OCI-LY3 (cell line): ENCODE results near the gene DDX19B.
"Not testable (repeated sequence)": the region's sequence is repeated elsewhere in the genome, so short reads cannot be mapped to it uniquely, and the experiment has no call there.

ENCODE experiments used
- H2AFZ ChIP-seq: fragments of 200-600, 300-600 bp; shearing (Covaris generic); 2 replicates; pipeline ENCODE4 v1.6.0; 2014; ENCODE audit warnings: antibody characterized with exemption, low read depth, low read length
- H3K27ac ChIP-seq: fragments of 200-600, 300-600 bp; sonication (generic); 2 replicates; pipeline ENCODE4 v1.5.1; 2014; ENCODE audit warnings: mild to moderate bottlenecking, low read length, moderate library complexity, mixed read lengths
- H3K27me3 ChIP-seq: fragments of 200-600, 300-600 bp; sonication (generic); 2 replicates; pipeline ENCODE4 v1.6.1; 2014; ENCODE audit warnings: low read depth, low read length, mixed read lengths
- H3K36me3 ChIP-seq: fragments of 200-600, 300-600 bp; sonication (generic); replicated peaks from 2 replicates; pipeline ENCODE3; 2014; ENCODE audit warnings: low read depth, low read length, mixed read lengths
- H3K4me1 ChIP-seq: fragments of 300-600, 200-600 bp; sonication (generic); 2 replicates; pipeline ENCODE4 v1.6.1; 2014; ENCODE audit warnings: low read length, mixed read lengths
- H3K4me2 ChIP-seq: fragments of 200-600, 300-600 bp; sonication (generic); 2 replicates; pipeline ENCODE4 v1.6.1; 2014; ENCODE audit warnings: low read length, mixed read lengths
- H3K4me3 ChIP-seq: fragments of 300-600, 200-600 bp; sonication (generic); 2 replicates; pipeline ENCODE4 v1.5.1; 2014; ENCODE audit warnings: antibody characterized with exemption, mild to moderate bottlenecking, low read length, moderate library complexity
- H3K79me2 ChIP-seq: fragments of 300-600, 200-600 bp; shearing (Covaris generic); 2 replicates; pipeline ENCODE4 v1.6.1; 2014; ENCODE audit warnings: mild to moderate bottlenecking, low read length, mixed read lengths
- H3K9ac ChIP-seq: fragments of 300-600, 200-600 bp; shearing (Covaris generic); 2 replicates; pipeline ENCODE4 v1.6.0; 2014; ENCODE audit warnings: mild to moderate bottlenecking, low read length, moderate library complexity
- H3K9me3 ChIP-seq: fragments of 200-600, 300-600 bp; shearing (Covaris generic); 2 replicates; pipeline ENCODE4 v1.6.1; 2014; ENCODE audit warnings: low read length, mixed read lengths; ENCODE audit not compliant: insufficient read depth
- H4K20me1 ChIP-seq: fragments of 200-600, 300-600 bp; sonication (generic); 2 replicates; pipeline ENCODE4 v1.6.1; 2016; ENCODE audit warnings: low read length, mixed read lengths; ENCODE audit not compliant: insufficient read depth
- CTCF ChIP-seq: fragments of 200-600, 300-600 bp; sonication (generic); IDR thresholded peaks from 2 replicates; pipeline ENCODE4 v1.5.1; 2014; ENCODE audit warnings: antibody characterized with exemption, low read length, low read depth
- EZH2phosphoT487 ChIP-seq: fragments of 200-600 bp; shearing (Covaris generic); IDR thresholded peaks from 2 replicates; pipeline ENCODE4 v1.6.1; 2018; ENCODE audit warnings: antibody characterized with exemption, mixed run types, low read depth

Gene DDX19B

GRCh38 chr16:70324998-70325747, 26.2 kb downstream of the DDX19B start:
- Histone ChIP-seq H3K27me3 (no peaks in the 10 kb centered on the region), H2AFZ (no peak overlapping the region), H3K4me3 (no peak overlapping the region), H4K20me1 (no peaks in the 10 kb centered on the region), H3K27ac (no peak overlapping the region), H3K4me2 (no peak overlapping the region), H3K36me3 (no peaks in the 10 kb centered on the region), H3K9me3 (no peaks in the 10 kb centered on the region), H3K9ac (no peak overlapping the region), H3K4me1 (no peaks in the 10 kb centered on the region), H3K79me2 (no peaks in the 10 kb centered on the region)
- TF ChIP-seq EZH2phosphoT487: no peak

GRCh38 chr16:70331091-70331490, 32.1 kb downstream of the DDX19B start:
- H3K79me2 ChIP-seq: no peaks in the 10 kb centered on the region
- H3K4me1 ChIP-seq: no peaks in the 10 kb centered on the region
- H3K27ac ChIP-seq: no peak overlapping the region
- peaks cover 16% of the 10 kb centered on the region for H3K36me3 ChIP-seq
- H3K4me2 ChIP-seq: no peak overlapping the region
- H3K9me3 ChIP-seq: no peaks in the 10 kb centered on the region
- H2AFZ ChIP-seq: no peak overlapping the region
- no peaks in the 10 kb centered on the region for H4K20me1 ChIP-seq
- no peak overlapping the region for H3K4me3 ChIP-seq
- H3K9ac ChIP-seq: no peak overlapping the region
- no peaks in the 10 kb centered on the region for H3K27me3 ChIP-seq
- TF ChIP-seq EZH2phosphoT487: no peak
- TF ChIP-seq CTCF: no peak

GRCh38 chr16:70331588-70332358, 32.8 kb downstream of the DDX19B start:
- H3K27me3 ChIP-seq: no peaks in the 10 kb centered on the region
- H3K4me1 ChIP-seq: no peaks in the 10 kb centered on the region
- no peaks in the 10 kb centered on the region for H3K79me2 ChIP-seq
- H3K9me3 ChIP-seq: no peaks in the 10 kb centered on the region
- H4K20me1 ChIP-seq: no peaks in the 10 kb centered on the region
- no peak overlapping the region for H3K27ac ChIP-seq
- TF ChIP-seq EZH2phosphoT487 (no peak), CTCF (peak; percentile 61)
- no peak overlapping the region for H3K4me2 ChIP-seq
- H3K36me3 ChIP-seq: peaks cover 16% of the 10 kb centered on the region
- H3K9ac ChIP-seq: no peak overlapping the region
- no peak overlapping the region for H3K4me3 ChIP-seq
- H2AFZ ChIP-seq: no peak overlapping the region

- H3K36me3 ChIP-seq: peaks cover 16% of the 10 kb centered on the region
These were observed 33.7 kb downstream of the DDX19B start for GRCh38 chr16:70332728-70333127.

GRCh38 chr16:70337814-70338213, 38.8 kb downstream of the DDX19B start:
- Histone ChIP-seq H3K4me2 (no peak overlapping the region), H3K27me3 (no peaks in the 10 kb centered on the region), H4K20me1 (no peaks in the 10 kb centered on the region), H3K4me3 (no peak overlapping the region), H3K4me1 (no peaks in the 10 kb centered on the region), H3K27ac (no peak overlapping the region), H3K79me2 (no peaks in the 10 kb centered on the region), H3K9ac (no peak overlapping the region), H3K9me3 (no peaks in the 10 kb centered on the region), H2AFZ (no peak overlapping the region), H3K36me3 (peaks cover 10% of the 10 kb centered on the region)
- no peak for TF ChIP-seq EZH2phosphoT487
- TF ChIP-seq CTCF: no peak

More at GRCh38 chr16:70332728-70333127, 33.7 kb downstream of the DDX19B start:
- H3K4me3 ChIP-seq, H2AFZ ChIP-seq, H3K79me2 ChIP-seq, H3K9ac ChIP-seq, H3K27ac ChIP-seq, H4K20me1 ChIP-seq, H3K4me2 ChIP-seq, H3K27me3 ChIP-seq, H3K4me1 ChIP-seq, H3K9me3 ChIP-seq: not testable (repeated sequence)
